Neural cell (in vitro differentiated cells): ENCODE results near the gene BET1.

Experiments
- CTCF ChIP-seq: fragments of 450-650 bp; IDR thresholded peaks from 2 replicates; pipeline ENCODE4 v1.5.1; 2014; ENCODE audit warnings: antibody characterized with exemption, mild to moderate bottlenecking, moderate library complexity; ENCODE audit not compliant: poor library complexity, severe bottlenecking
- EP300 ChIP-seq: fragments of 450-650 bp; conservative IDR thresholded peaks from 2 replicates; pipeline ENCODE4 v1.6.1; 2014; ENCODE audit warnings: antibody characterized with exemption, mild to moderate bottlenecking, moderate library complexity; ENCODE audit not compliant: poor library complexity, severe bottlenecking
- EZH2 ChIP-seq: fragments of 200-600, 300-800 bp; shearing (Covaris generic), sonication (generic); IDR thresholded peaks from 2 replicates; pipeline ENCODE4 v1.6.1; 2014; ENCODE audit warnings: antibody characterized with exemption, low read length, borderline replicate concordance, mild to moderate bottlenecking; ENCODE audit not compliant: insufficient read depth, poor library complexity, severe bottlenecking
- POLR2AphosphoS5 ChIP-seq: IDR thresholded peaks from 2 replicates; pipeline ENCODE4 v1.6.1; 2012
- REST ChIP-seq: IDR thresholded peaks from 2 replicates; pipeline ENCODE4 v1.6.1; 2012; ENCODE audit warnings: borderline replicate concordance
- TAF1 ChIP-seq: IDR thresholded peaks from 2 replicates; pipeline ENCODE4 v1.6.1; 2012; ENCODE audit warnings: low read depth

GRCh38 chr7:93980744-93981479 is 23.2 kb downstream of the BET1 start:
- TF ChIP-seq CTCF (no peak), TAF1 (no peak), POLR2AphosphoS5 (no peak), REST (no peak), EP300 (no peak), EZH2 (no peak)
